Activated CD8-positive, alpha-beta T cell treated with anti-CD3 and anti-CD28 coated beads for 36 hours (primary cell): ENCODE results near the gene TRIM34. TPM values are rescaled to one million over a fixed set of nuclear protein-coding genes. Genes with fewer than 3 reads are reported as not detected.
A peak's percentile ranks its signal among the peaks of the same experiment; 100 is the strongest.

Source experiments
- ATAC-seq: fragments of 200-7000 bp; cut with Tn5 transposase; one replicate; pipeline ENCODE4 v1.10.0; 2021; ENCODE audit warnings: mild to moderate bottlenecking, moderate library complexity
- CTCF ChIA-PET: fragments of 350-600 bp; sonication (Branson Sonifier 250); formaldehyde crosslinking; loops from one replicate; lab custom pipeline; 2021; ENCODE audit warnings: antibody characterized with exemption; lab: Charles Lee
- POLR2A ChIA-PET: fragments of 350-600 bp; sonication (Branson Sonifier 250); formaldehyde crosslinking; loops from one replicate; lab custom pipeline; 2021; ENCODE audit warnings: antibody characterized with exemption; lab: Charles Lee
- DNase-seq: peaks from one replicate; pipeline ENCODE4 v3.0.0-alpha.2; 2020
- H3K27ac Mint-ChIP-seq: one replicate; pipeline ENCODE4 v1.8.0; 2021; ENCODE audit warnings: mild to moderate bottlenecking, mixed read lengths
- H3K27me3 Mint-ChIP-seq: one replicate; pipeline ENCODE4 v1.8.0; 2021; ENCODE audit warnings: mixed read lengths
- H3K36me3 Mint-ChIP-seq: one replicate; pipeline ENCODE4 v1.8.0; 2021; ENCODE audit warnings: low read depth, mixed read lengths
- H3K4me1 Mint-ChIP-seq: one replicate; pipeline ENCODE4 v1.8.0; 2021; ENCODE audit warnings: low read depth, mixed read lengths
- H3K4me3 Mint-ChIP-seq: one replicate; pipeline ENCODE4 v1.8.0; 2021; ENCODE audit warnings: mild to moderate bottlenecking, moderate library complexity, mixed read lengths
- H3K9me3 Mint-ChIP-seq: one replicate; pipeline ENCODE4 v1.8.0; 2021; ENCODE audit warnings: mixed read lengths
- CTCF ChIP-seq: fragments of 200-600 bp; IDR thresholded peaks from one replicate; pipeline ENCODE4 v1.8.0; 2022; ENCODE audit warnings: antibody characterized with exemption, mild to moderate bottlenecking
- intact Hi-C: fragments of 100-400 bp; cut with micrococcal nuclease; formaldehyde crosslinking; loops from one replicate; pipeline ENCODE4 v1.10.0; 2022
- total RNA-seq, 2 experiments: library from RNA; stranded (reverse); gene quantifications; one replicate each; pipeline ENCODE4 v1.2.3, GENCODE V29; 2021

Gene TRIM34
- total RNA-seq, 2 experiments from 2014 or later, result 8.5 to 9.3 TPM

GRCh38 chr11:5626196-5626595, 1.4 kb downstream of the TRIM34 start:
- peaks cover 7% of the 10 kb centered on the region for H3K36me3 Mint-ChIP-seq
- DNase-seq, result no peak
- peaks cover 54% of the 10 kb centered on the region for H3K4me1 Mint-ChIP-seq
- no peaks in the 10 kb centered on the region for H3K9me3 Mint-ChIP-seq
- peak overlapping the region; percentile 95 for H3K27ac Mint-ChIP-seq
- ChIA-PET CTCF (interaction anchor here (1.3 to 1.9 kb wide), 3 partner anchors 11 to 69 kb away, joined by 3 to 5 read pairs (median 4); no protein-coding TSS in a partner anchor), POLR2A (no interaction called here)
- ATAC-seq, result no peak
- no peak for TF ChIP-seq CTCF
- no peaks in the 10 kb centered on the region for H3K27me3 Mint-ChIP-seq
- intact Hi-C loops, result no loop called here
- peak overlapping the region; percentile 93 for H3K4me3 Mint-ChIP-seq

GRCh38 chr11:5631417-5631816, 6.6 kb downstream of the TRIM34 start:
- ATAC-seq, result no peak
- TF ChIP-seq CTCF, result no peak
- intact Hi-C loops, result no loop called here
- H3K27me3 Mint-ChIP-seq, result no peaks in the 10 kb centered on the region
- peak overlapping the region; percentile 47 for H3K27ac Mint-ChIP-seq
- ChIA-PET CTCF (no interaction called here), POLR2A (no interaction called here)
- peaks cover 32% of the 10 kb centered on the region for H3K36me3 Mint-ChIP-seq
- peaks cover 47% of the 10 kb centered on the region for H3K4me1 Mint-ChIP-seq
- H3K9me3 Mint-ChIP-seq, result no peaks in the 10 kb centered on the region
- no peak overlapping the region for H3K4me3 Mint-ChIP-seq
- DNase-seq, result no peak

GRCh38 chr11:5631969-5632635, 7.3 kb downstream of the TRIM34 start:
- intact Hi-C loops, result no loop called here
- DNase-seq, result no peak
- ChIA-PET POLR2A (no interaction called here), CTCF (no interaction called here)
- peaks cover 31% of the 10 kb centered on the region for H3K36me3 Mint-ChIP-seq
- no peaks in the 10 kb centered on the region for H3K27me3 Mint-ChIP-seq
- H3K4me1 Mint-ChIP-seq, result peaks cover 43% of the 10 kb centered on the region
- H3K9me3 Mint-ChIP-seq, result no peaks in the 10 kb centered on the region
- H3K27ac Mint-ChIP-seq, result no peak overlapping the region
- H3K4me3 Mint-ChIP-seq, result no peak overlapping the region
- no peak for TF ChIP-seq CTCF
- no peak for ATAC-seq

GRCh38 chr11:5639953-5640352, 15.2 kb downstream of the TRIM34 start:
- Mint-ChIP-seq H3K9me3 (no peaks in the 10 kb centered on the region), H3K4me3 (no peak overlapping the region), H3K27ac (no peak overlapping the region), H3K36me3 (peaks cover 42% of the 10 kb centered on the region), H3K27me3 (no peaks in the 10 kb centered on the region), H3K4me1 (peaks cover 8% of the 10 kb centered on the region)
- ATAC-seq, result no peak
- ChIA-PET CTCF (no interaction called here), POLR2A (no interaction called here)
- TF ChIP-seq CTCF, result no peak
- no peak for DNase-seq
- intact Hi-C loops, result no loop called here

- no peak overlapping the region for H3K27ac Mint-ChIP-seq
- no peaks in the 10 kb centered on the region for H3K9me3 Mint-ChIP-seq
- H3K27me3 Mint-ChIP-seq, result no peaks in the 10 kb centered on the region
- no peak for TF ChIP-seq CTCF
- ChIA-PET CTCF (no interaction called here), POLR2A (no interaction called here)
- peaks cover 31% of the 10 kb centered on the region for H3K36me3 Mint-ChIP-seq
- DNase-seq (no peak), ATAC-seq (peak; percentile 62)
- intact Hi-C loops, result no loop called here
- peaks cover 8% of the 10 kb centered on the region for H3K4me1 Mint-ChIP-seq
- H3K4me3 Mint-ChIP-seq, result no peak overlapping the region
Observed at GRCh38 chr11:5643585-5643984, 18.8 kb downstream of the TRIM34 start.
